Measurements from ENCODE around the gene DMBT1.

The DMBT1 gene

GRCh38 chr10:122673269-122673668, 112.7 kb downstream of the DMBT1 start:
- no peak for DNase-seq (ENCODE audit: low spot score)

GRCh38 chr10:122673731-122674130, 113.2 kb downstream of the DMBT1 start:
- no peak for DNase-seq (ENCODE audit: low spot score)

- no peak for DNase-seq (ENCODE audit: low spot score)
These were observed 114.2 kb downstream of the DMBT1 start for GRCh38 chr10:122674781-122675180.

- DNase-seq (ENCODE audit: low spot score): no peak
These were observed 114.7 kb downstream of the DMBT1 start for GRCh38 chr10:122675278-122675677.

GRCh38 chr10:122678266-122678665, 117.7 kb downstream of the DMBT1 start:
- no peak for DNase-seq (ENCODE audit: low spot score)

GRCh38 chr10:122682522-122682921, 122.0 kb downstream of the DMBT1 start:
- DNase-seq (ENCODE audit: low spot score): no peak

GRCh38 chr10:122688293-122688989, 127.9 kb downstream of the DMBT1 start:
- DNase-seq (ENCODE audit: low spot score): no peak

- no peak for DNase-seq (ENCODE audit: low spot score)
These were observed 128.7 kb downstream of the DMBT1 start for GRCh38 chr10:122689146-122689820.

- no peak for DNase-seq (ENCODE audit: low spot score)
These were observed 132.2 kb downstream of the DMBT1 start for GRCh38 chr10:122692744-122693143.
